22Rv1 (cell line): Measurements from ENCODE around the gene ABCA2.

Experiments
- CTCF ChIP-seq: fragments of 450-650 bp; IDR thresholded peaks from 2 replicates; pipeline ENCODE4 v1.5.1; 2017; ENCODE audit warnings: mild to moderate bottlenecking
- ZFX ChIP-seq: fragments of 450-650 bp; IDR thresholded peaks from 2 replicates; pipeline ENCODE4 v1.6.1; 2017; ENCODE audit warnings: antibody characterized with exemption, borderline replicate concordance

GRCh38 chr9:137021979-137022661 is 5.9 kb downstream of the ABCA2 start:
- no peak for TF ChIP-seq CTCF
- TF ChIP-seq ZFX, result no peak
